H9 (cell line): ENCODE measurements around the gene WDFY3. TPM values are rescaled to one million over a fixed set of nuclear protein-coding genes. Genes with fewer than 3 reads are reported as not detected.

Experiments
- DNase-seq: peaks from one replicate; pipeline ENCODE4 v3.0.0-alpha.2; 2017
- H2AFZ ChIP-seq: one replicate; pipeline ENCODE4 v1.6.1; 2013; ENCODE audit warnings: mild to moderate bottlenecking, low read length, control low read depth, moderate library complexity
- H2AK5ac ChIP-seq: 2 replicates; pipeline ENCODE4 v1.6.1; 2013; ENCODE audit warnings: low read length, control low read depth, mixed read lengths; ENCODE audit not compliant: insufficient read length
- H2BK120ac ChIP-seq: one replicate; pipeline ENCODE4 v1.6.1; 2013; ENCODE audit warnings: low read depth, mild to moderate bottlenecking, low read length, control low read depth, inconsistent platforms; ENCODE audit not compliant: poor library complexity, severe bottlenecking
- H2BK12ac ChIP-seq: 2 replicates; pipeline ENCODE4 v1.6.1; 2013; ENCODE audit warnings: low read length, control low read depth, mixed read lengths, low read depth; ENCODE audit not compliant: insufficient read length
- H2BK15ac ChIP-seq: 2 replicates; pipeline ENCODE4 v1.6.1; 2013; ENCODE audit warnings: low read depth, low read length, control low read depth
- H2BK20ac ChIP-seq: one replicate; pipeline ENCODE4 v1.6.1; 2013; ENCODE audit warnings: low read depth, mild to moderate bottlenecking, low read length, control low read depth, inconsistent platforms; ENCODE audit not compliant: poor library complexity, severe bottlenecking
- H2BK5ac ChIP-seq: 2 replicates; pipeline ENCODE4 v1.6.1; 2013; ENCODE audit warnings: low read length, control low read depth, mixed read lengths; ENCODE audit not compliant: insufficient read length
- H3K14ac ChIP-seq: 2 replicates; pipeline ENCODE4 v1.6.1; 2013; ENCODE audit warnings: low read length, control low read depth; ENCODE audit not compliant: insufficient read depth
- H3K18ac ChIP-seq: 2 replicates; pipeline ENCODE4 v1.6.1; 2013; ENCODE audit warnings: low read depth, mild to moderate bottlenecking, mixed read lengths, low read length, control low read depth; ENCODE audit not compliant: insufficient read length
- H3K23ac ChIP-seq: 2 replicates; pipeline ENCODE4 v1.6.1; 2013; ENCODE audit warnings: low read length, control low read depth, mixed read lengths, low read depth; ENCODE audit not compliant: insufficient read length
- H3K23me2 ChIP-seq: 2 replicates; pipeline ENCODE4 v1.6.1; 2013; ENCODE audit warnings: low read depth, mild to moderate bottlenecking, mixed read lengths, low read length, control low read depth; ENCODE audit not compliant: insufficient read length, poor library complexity, severe bottlenecking
- H3K27ac ChIP-seq: 2 replicates; pipeline ENCODE4 v1.5.1; 2013; ENCODE audit warnings: low read length, control low read depth, mixed read lengths, low read depth; ENCODE audit not compliant: insufficient read length
- H3K27me3 ChIP-seq: 2 replicates; pipeline ENCODE4 v1.6.1; 2013; ENCODE audit warnings: low read length, control low read depth, inconsistent platforms; ENCODE audit not compliant: insufficient read depth
- H3K4ac ChIP-seq: 2 replicates; pipeline ENCODE4 v1.6.1; 2013; ENCODE audit warnings: low read depth, mild to moderate bottlenecking, control low read depth, inconsistent platforms, low read length, moderate library complexity
- H3K4me1 ChIP-seq: 2 replicates; pipeline ENCODE4 v1.6.1; 2013; ENCODE audit warnings: low read length, control low read depth, inconsistent platforms; ENCODE audit not compliant: insufficient read depth
- H3K4me2 ChIP-seq: 2 replicates; pipeline ENCODE4 v1.6.1; 2013; ENCODE audit warnings: low read length, control low read depth, mixed read lengths; ENCODE audit not compliant: insufficient read length, insufficient read depth
- H3K56ac ChIP-seq: 2 replicates; pipeline ENCODE4 v1.6.1; 2013; ENCODE audit warnings: low read depth, mild to moderate bottlenecking, mixed read lengths, low read length, control low read depth; ENCODE audit not compliant: insufficient read length
- H3K79me1 ChIP-seq: 2 replicates; pipeline ENCODE4 v1.6.1; 2013; ENCODE audit warnings: low read depth, mild to moderate bottlenecking, moderate library complexity, low read length, control low read depth, inconsistent platforms; ENCODE audit not compliant: insufficient read depth, poor library complexity, severe bottlenecking
- H3K79me2 ChIP-seq: 2 replicates; pipeline ENCODE4 v1.6.1; 2013; ENCODE audit warnings: low read length, control low read depth, inconsistent platforms; ENCODE audit not compliant: insufficient read depth
- H3K9ac ChIP-seq: 2 replicates; pipeline ENCODE4 v1.6.1; 2013; ENCODE audit warnings: low read length, control low read depth, mixed read lengths; ENCODE audit not compliant: insufficient read length; ENCODE audit errors: extremely low read depth
- H3K9me3 ChIP-seq: one replicate; pipeline ENCODE4 v1.6.1; 2013; ENCODE audit warnings: low read depth, low read length, inconsistent platforms; ENCODE audit not compliant: control insufficient read depth
- H3T11ph ChIP-seq: one replicate; pipeline ENCODE4 v1.6.1; 2013; ENCODE audit warnings: mild to moderate bottlenecking, low read length, control low read depth, inconsistent platforms
- H4K20me1 ChIP-seq: one replicate; pipeline ENCODE4 v1.6.1; 2013; ENCODE audit not compliant: control insufficient read depth, insufficient read length, insufficient read depth
- H4K5ac ChIP-seq: 2 replicates; pipeline ENCODE4 v1.6.1; 2013; ENCODE audit warnings: low read depth, mild to moderate bottlenecking, mixed read lengths, low read length, control low read depth; ENCODE audit not compliant: insufficient read length
- H4K8ac ChIP-seq: replicated peaks from 2 replicates; pipeline ENCODE4 v1.6.1; 2013; ENCODE audit warnings: low read length, control low read depth, mixed read lengths, low read depth; ENCODE audit not compliant: insufficient read length
- H4K91ac ChIP-seq: 2 replicates; pipeline ENCODE4 v1.6.1; 2013; ENCODE audit warnings: low read depth, mild to moderate bottlenecking, moderate library complexity, mixed read lengths, low read length, control low read depth; ENCODE audit not compliant: insufficient read length
- H3K27ac Mint-ChIP-seq, 3 experiments: 2 replicates in 2 of 3; 3 replicates in 1 of 3; pipeline ENCODE4 v1.8.0; 2020 to 2021; ENCODE audit warnings: mixed read lengths in 3 of 3, mild to moderate bottlenecking in 1 of 3, moderate library complexity in 1 of 3
- H3K27me3 Mint-ChIP-seq: 2 replicates; pipeline ENCODE4 v1.8.0; 2021; ENCODE audit warnings: low read depth, mild to moderate bottlenecking, moderate library complexity, mixed read lengths
- H3K36me3 Mint-ChIP-seq, 3 experiments: 2 replicates in 2 of 3; 3 replicates in 1 of 3; pipeline ENCODE4 v1.8.0; 2020 to 2021; ENCODE audit warnings: low read depth in 3 of 3, mixed read lengths in 3 of 3; ENCODE audit not compliant: insufficient read depth in 1 of 3
- H3K4me1 Mint-ChIP-seq, 2 experiments: 2 replicates each; pipeline ENCODE4 v1.8.0; 2020; ENCODE audit warnings: mixed read lengths in 2 of 2
- H3K4me3 Mint-ChIP-seq, 2 experiments: 2 replicates in 1 of 2; 3 replicates in 1 of 2; pipeline ENCODE4 v1.8.0; 2020 to 2021; ENCODE audit warnings: mild to moderate bottlenecking in 2 of 2, mixed read lengths in 2 of 2, moderate library complexity in 1 of 2
- H3K9me3 Mint-ChIP-seq, 2 experiments: 2 replicates in 1 of 2; 3 replicates in 1 of 2; pipeline ENCODE4 v1.8.0; 2020; ENCODE audit warnings: mild to moderate bottlenecking in 2 of 2, mixed read lengths in 2 of 2, moderate library complexity in 1 of 2
- WGBS: extraction: QIAGEN DNeasy Blood & Tissue Kit; methylation state at CpG from one replicate; pipeline ENCODE4 v1.1.7; 2013; ENCODE audit warnings: missing lambda C conversion rate, low lambda C conversion rate, mixed read lengths; ENCODE audit not compliant: insufficient read length; ENCODE audit errors: extremely low coverage; 5-methylcytosine and 5-hydroxymethylcytosine counted together
- total RNA-seq: library from RNA; stranded (reverse); gene quantifications from 2 replicates; pipeline ENCODE4 v1.2.1, GENCODE V29; 2021
- TF ChIP-seq, protein P1 (sequence below): fragments of 200-600 bp; sonication (generic); conservative IDR thresholded peaks from 3 replicates; pipeline ENCODE4 v1.8.0; 2021; ENCODE audit warnings: antibody characterized with exemption, mild to moderate bottlenecking

The WDFY3 gene
- total RNA-seq, 1 experiment from 2014 or later: 54.6 TPM

DNA sequence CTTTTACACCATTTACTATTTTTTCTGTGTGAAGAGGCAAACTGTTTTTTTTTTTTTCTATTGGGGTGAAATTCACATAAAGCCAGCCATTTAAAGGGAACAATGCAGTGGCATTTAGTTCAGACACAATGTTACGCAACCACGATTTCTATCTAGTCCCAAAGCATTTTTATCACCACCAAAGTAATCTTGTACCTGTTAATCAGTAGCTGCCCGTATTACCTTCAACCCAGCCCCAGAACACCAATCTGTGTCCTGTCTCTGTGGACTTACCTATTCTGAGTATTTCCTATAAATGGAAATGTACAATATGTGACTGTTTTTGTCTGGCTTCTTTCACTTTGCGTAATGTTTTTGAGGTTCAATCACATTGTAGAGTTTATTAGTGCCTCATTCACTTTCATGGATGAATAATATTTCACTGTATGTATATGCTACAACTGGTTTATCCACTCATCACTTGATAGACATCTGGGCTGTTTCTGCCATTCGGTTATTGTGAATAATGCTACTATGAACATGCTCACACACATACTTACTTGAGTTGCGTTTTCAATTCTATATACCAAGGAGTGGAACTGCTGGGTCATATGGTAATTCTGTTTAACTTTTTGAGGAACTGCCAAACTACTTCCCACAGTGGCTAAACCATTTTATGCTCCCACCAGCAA is 267.4 kb downstream of the WDFY3 start:
- Histone ChIP-seq H4K91ac (no peak overlapping the region), H3K9ac (no peak overlapping the region), H2BK120ac (no peak overlapping the region), H4K8ac (no peak overlapping the region), H3K27ac (no peak overlapping the region), H3K79me2 (no peaks in the 10 kb centered on the region), H3K4me2 (no peak overlapping the region), H2BK12ac (no peak overlapping the region), H2BK15ac (no peak overlapping the region), H3K14ac (no peak overlapping the region), H4K20me1 (no peaks in the 10 kb centered on the region), H2AFZ (no peak overlapping the region), H2BK5ac (no peak overlapping the region), H4K5ac (no peak overlapping the region), H3K18ac (no peak overlapping the region), H3K23ac (no peak overlapping the region), H3K4me1 (no peaks in the 10 kb centered on the region), H2BK20ac (no peak overlapping the region), H3T11ph (no peak overlapping the region), H3K4ac (no peak overlapping the region), H3K23me2 (no peaks in the 10 kb centered on the region), H3K56ac (no peak overlapping the region), H2AK5ac (no peak overlapping the region), H3K79me1 (no peaks in the 10 kb centered on the region), H3K27me3 (no peaks in the 10 kb centered on the region; the same call in 1 of the 2 replicates), H3K9me3 (no peaks in the 10 kb centered on the region)
- H3K9me3 Mint-ChIP-seq: no peaks in the 10 kb centered on the region
- no peak overlapping the region for H3K4me3 Mint-ChIP-seq
- H3K4me1 Mint-ChIP-seq: no peaks in the 10 kb centered on the region
- DNase-seq: no peak
- H3K36me3 Mint-ChIP-seq: peaks cover 17 to 81% (median 57%) of the 10 kb centered on the region in 3 experiments
- H3K27ac Mint-ChIP-seq: no peak overlapping the region; a peak in 1 of 7 replicates
- no peaks in the 10 kb centered on the region for H3K27me3 Mint-ChIP-seq
- TF ChIP-seq, protein P1, sequence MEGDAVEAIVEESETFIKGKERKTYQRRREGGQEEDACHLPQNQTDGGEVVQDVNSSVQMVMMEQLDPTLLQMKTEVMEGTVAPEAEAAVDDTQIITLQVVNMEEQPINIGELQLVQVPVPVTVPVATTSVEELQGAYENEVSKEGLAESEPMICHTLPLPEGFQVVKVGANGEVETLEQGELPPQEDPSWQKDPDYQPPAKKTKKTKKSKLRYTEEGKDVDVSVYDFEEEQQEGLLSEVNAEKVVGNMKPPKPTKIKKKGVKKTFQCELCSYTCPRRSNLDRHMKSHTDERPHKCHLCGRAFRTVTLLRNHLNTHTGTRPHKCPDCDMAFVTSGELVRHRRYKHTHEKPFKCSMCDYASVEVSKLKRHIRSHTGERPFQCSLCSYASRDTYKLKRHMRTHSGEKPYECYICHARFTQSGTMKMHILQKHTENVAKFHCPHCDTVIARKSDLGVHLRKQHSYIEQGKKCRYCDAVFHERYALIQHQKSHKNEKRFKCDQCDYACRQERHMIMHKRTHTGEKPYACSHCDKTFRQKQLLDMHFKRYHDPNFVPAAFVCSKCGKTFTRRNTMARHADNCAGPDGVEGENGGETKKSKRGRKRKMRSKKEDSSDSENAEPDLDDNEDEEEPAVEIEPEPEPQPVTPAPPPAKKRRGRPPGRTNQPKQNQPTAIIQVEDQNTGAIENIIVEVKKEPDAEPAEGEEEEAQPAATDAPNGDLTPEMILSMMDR: no peak
- WGBS: no CpG with 5 or more reads among the region's 6 CpGs
